H1 (cell line): ENCODE measurements around the gene TPO. TPM values are rescaled to one million over a fixed set of nuclear protein-coding genes. Genes with fewer than 3 reads are reported as not detected.

ENCODE experiments used
- BCL11A ChIP-seq, 2 experiments: IDR thresholded peaks; one replicate each; pipeline ENCODE4 v1.6.1; 2011; ENCODE audit warnings: low read depth in 2 of 2, low read length in 2 of 2, mild to moderate bottlenecking in 2 of 2
- GABPA ChIP-seq: IDR thresholded peaks from 2 replicates; pipeline ENCODE4 v1.6.1; 2011; ENCODE audit warnings: mild to moderate bottlenecking, low read length, moderate library complexity, borderline replicate concordance; ENCODE audit not compliant: insufficient read depth
- MAFK ChIP-seq: IDR thresholded peaks from 2 replicates; pipeline ENCODE4 v1.6.1; 2012; ENCODE audit warnings: low read depth, mild to moderate bottlenecking, improper control_type of control experiment, low read length
- POLR2A ChIP-seq, 2 experiments: IDR thresholded peaks; 1 replicate in 1 of 2; 2 replicates in 1 of 2; pipeline ENCODE4 v1.6.1; 2011; ENCODE audit warnings: low read depth in 2 of 2, low read length in 2 of 2, mild to moderate bottlenecking in 2 of 2; ENCODE audit errors: control extremely low read depth in 1 of 2
- RBBP5 ChIP-seq: IDR thresholded peaks from 2 replicates; pipeline ENCODE4 v1.7.1; 2012; ENCODE audit warnings: low read depth, mild to moderate bottlenecking, inconsistent platforms, low read length, moderate library complexity, borderline replicate concordance
- RNF2 ChIP-seq: fragments of 200-900, 300-1000 bp; sonication (generic); IDR thresholded peaks from 2 replicates; pipeline ENCODE4 v1.7.1; 2016; ENCODE audit warnings: borderline replicate concordance, low read depth, mild to moderate bottlenecking, antibody characterized with exemption, low read length; ENCODE audit not compliant: poor library complexity, severe bottlenecking; ENCODE audit errors: missing control alignments
- SIX5 ChIP-seq: IDR thresholded peaks from 2 replicates; pipeline ENCODE4 v1.6.1; 2011; ENCODE audit warnings: mild to moderate bottlenecking, low read depth, low read length
- SP2 ChIP-seq: IDR thresholded peaks from 2 replicates; pipeline ENCODE4 v1.6.1; 2012; ENCODE audit warnings: mild to moderate bottlenecking, low read length, inconsistent platforms
- SUZ12 ChIP-seq: fragments of 200-600 bp; sonication (generic); IDR thresholded peaks from 2 replicates; pipeline ENCODE4 v1.6.1; 2012; ENCODE audit warnings: mild to moderate bottlenecking, inconsistent platforms, low read length, moderate library complexity, mixed read lengths
- polyA plus RNA-seq, 7 experiments: library from polyadenylated mRNA; depleted of rRNA in 3 of 7; stranded (reverse) in 5 of 7; unstranded in 2 of 7; fragments of >200 nt in 5 of 7; fragments of 200-250 nt in 2 of 7; gene quantifications; 1 replicate in 5 of 7; 2 replicates in 1 of 7; 4 replicates in 1 of 7; pipeline versions ENCODE4 v1.2.1 to v1.2.3, GENCODE V29; 2011 to 2013; ENCODE audit warnings: missing spikeins in 2 of 7, mixed read lengths in 2 of 7
- total RNA-seq: library from RNA; stranded (reverse); fragmentation: NEBNext Ultra II Directional; extraction: Animal tissue kit (Norgen Biotek cat#: 25700); gene quantifications from 2 replicates; pipeline ENCODE4 v1.2.1, GENCODE V29; 2021

TPO gene
- total and polyA plus RNA-seq, 2 of the 8 experiments (the other 6 are each of a cell fraction or from before 2014, with no cell fraction given), result not detected

DNA sequence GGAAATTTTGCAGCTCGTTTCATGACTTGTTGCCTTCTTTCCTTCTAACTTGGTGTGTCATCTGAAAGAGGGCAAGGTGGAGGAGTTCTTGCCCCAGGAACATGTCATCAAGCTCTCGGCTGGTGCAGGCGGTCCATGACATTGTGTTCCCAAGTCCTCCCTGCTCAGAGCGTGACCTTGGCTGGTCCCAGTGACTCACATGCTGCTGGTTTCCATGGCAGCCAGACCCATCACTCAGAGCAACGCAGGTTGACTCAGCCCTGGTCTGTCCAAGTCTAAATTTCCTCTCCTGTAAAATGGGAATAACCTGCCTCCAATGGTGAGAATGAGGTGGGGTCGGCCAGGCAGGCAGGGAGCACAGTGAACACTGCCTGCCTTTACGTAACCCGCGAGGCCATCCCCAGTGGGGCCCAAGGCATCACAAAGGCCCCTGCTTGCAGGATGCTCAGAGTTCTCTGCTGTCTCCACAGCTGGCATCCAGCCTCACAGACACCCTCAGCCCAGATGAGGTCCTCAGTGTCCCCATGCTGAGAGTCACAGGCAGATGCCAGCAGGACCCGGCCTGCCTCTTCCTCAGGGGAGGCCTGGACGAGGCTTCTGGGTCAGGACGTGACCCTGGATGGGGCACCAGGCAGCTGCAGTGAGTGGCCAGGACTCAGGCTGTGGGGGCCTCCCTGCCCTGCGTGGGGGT is 143.7 kb downstream of the TPO start (continued):
- no peak for TF ChIP-seq SIX5
- TF ChIP-seq GABPA, result no peak
- TF ChIP-seq SUZ12, result no peak
- TF ChIP-seq SP2, result no peak
- TF ChIP-seq BCL11A (IDR thresholded peaks at IDR 0.05; ENCODE audit: low read depth in 2 of 2, low read length in 2 of 2), result no peak
- TF ChIP-seq RBBP5, result no peak
- no peak for TF ChIP-seq POLR2A (IDR thresholded peaks at IDR 0.05; ENCODE audit: control extremely low read depth in 1 of 2, low read depth in 2 of 2, low read length in 2 of 2)
- no peak for TF ChIP-seq RNF2
- no peak for TF ChIP-seq MAFK
